ENCODE measurements around the gene MCC.

MCC gene

GRCh38 chr5:113142186-113142585 lies 346.1 kb downstream of the MCC start:
- DNase-seq (ENCODE audit: low spot score): no peak

- peak; percentile 91 for DNase-seq (ENCODE audit: low spot score)
Observed at GRCh38 chr5:113140837-113141671, 347.2 kb downstream of the MCC start.

GRCh38 chr5:113133211-113133975 lies 354.9 kb downstream of the MCC start:
- no peak for DNase-seq (ENCODE audit: low spot score)

GRCh38 chr5:113132564-113132963 lies 355.7 kb downstream of the MCC start:
- DNase-seq (ENCODE audit: low spot score): no peak

- DNase-seq (ENCODE audit: low spot score): no peak
Observed at GRCh38 chr5:113128641-113129330, 359.5 kb downstream of the MCC start.

- DNase-seq (ENCODE audit: low spot score): no peak
Observed at GRCh38 chr5:113128082-113128481, 360.2 kb downstream of the MCC start.

GRCh38 chr5:113127021-113127420 lies 361.2 kb downstream of the MCC start:
- DNase-seq (ENCODE audit: low spot score): no peak

GRCh38 chr5:113125371-113125770 lies 362.9 kb downstream of the MCC start:
- DNase-seq (ENCODE audit: low spot score): no peak

GRCh38 chr5:113124914-113125313 lies 363.3 kb downstream of the MCC start:
- DNase-seq (ENCODE audit: low spot score): no peak

- no peak for DNase-seq (ENCODE audit: low spot score)
Observed at GRCh38 chr5:113124265-113124664, 364.0 kb downstream of the MCC start.

GRCh38 chr5:113123618-113124017 lies 364.6 kb downstream of the MCC start:
- no peak for DNase-seq (ENCODE audit: low spot score)

GRCh38 chr5:113122053-113122452 lies 366.2 kb downstream of the MCC start:
- no peak for DNase-seq (ENCODE audit: low spot score)

- DNase-seq (ENCODE audit: low spot score): no peak
Observed at GRCh38 chr5:113119246-113119924, 368.9 kb downstream of the MCC start.

GRCh38 chr5:113118765-113119164 lies 369.5 kb downstream of the MCC start:
- DNase-seq (ENCODE audit: low spot score): no peak

- no peak for DNase-seq (ENCODE audit: low spot score)
Observed at GRCh38 chr5:113118298-113118697, 370.0 kb downstream of the MCC start.

- DNase-seq (ENCODE audit: low spot score): no peak
Observed at GRCh38 chr5:113117543-113118115, 370.6 kb downstream of the MCC start.

- DNase-seq (ENCODE audit: low spot score): no peak
Observed at GRCh38 chr5:113115956-113116355, 372.3 kb downstream of the MCC start.

GRCh38 chr5:113115061-113115460 lies 373.2 kb downstream of the MCC start:
- no peak for DNase-seq (ENCODE audit: low spot score)

- DNase-seq (ENCODE audit: low spot score): no peak
Observed at GRCh38 chr5:113114559-113114958, 373.7 kb downstream of the MCC start.

GRCh38 chr5:113112435-113112834 lies 375.8 kb downstream of the MCC start:
- DNase-seq (ENCODE audit: low spot score): no peak

GRCh38 chr5:113110117-113110516 lies 378.1 kb downstream of the MCC start:
- no peak for DNase-seq (ENCODE audit: low spot score)

GRCh38 chr5:113109344-113109743 lies 378.9 kb downstream of the MCC start:
- DNase-seq (ENCODE audit: low spot score): no peak
